GM19238 (cell line): ENCODE results near the gene ENTPD6.
A peak's percentile ranks its signal among the peaks of the same experiment; 100 is the strongest.
"Not testable (repeated sequence)": the region's sequence is repeated elsewhere in the genome, so short reads cannot be mapped to it uniquely, and the experiment has no call there.

Experiments
- DNase-seq: peaks from one replicate; pipeline ENCODE4 v3.0.0; 2011; ENCODE audit warnings: low spot score; ENCODE audit not compliant: insufficient read length

Gene ENTPD6

GRCh38 chr20:25240851-25241658, 45.5 kb downstream of the ENTPD6 start:
- DNase-seq = not testable (repeated sequence)

- not testable (repeated sequence) for DNase-seq
Measured at GRCh38 chr20:25241659-25241955, 46.1 kb downstream of the ENTPD6 start.

- DNase-seq = no peak
Measured at GRCh38 chr20:25242231-25242630, 46.7 kb downstream of the ENTPD6 start.

- no peak for DNase-seq
Measured at GRCh38 chr20:25243416-25243979, 48.0 kb downstream of the ENTPD6 start.

- no peak for DNase-seq
Measured at GRCh38 chr20:25244976-25245375, 49.5 kb downstream of the ENTPD6 start.

- DNase-seq = no peak
Measured at GRCh38 chr20:25245461-25245860, 49.9 kb downstream of the ENTPD6 start.

- no peak for DNase-seq
Measured at GRCh38 chr20:25246182-25246999, 50.9 kb downstream of the ENTPD6 start.

GRCh38 chr20:25247000-25247517, 51.5 kb downstream of the ENTPD6 start:
- no peak for DNase-seq

- DNase-seq = no peak
Measured at GRCh38 chr20:25247518-25247955, 52.0 kb downstream of the ENTPD6 start.

GRCh38 chr20:25247956-25248785, 52.7 kb downstream of the ENTPD6 start, which contains the start of gene PYGB:
TSS of gene PYGB (plus strand) at chr20:25248085. CDS start at chr20:25248179, 94 bp downstream.
- peak; percentile 88 for DNase-seq

GRCh38 chr20:25248786-25249172, 53.3 kb downstream of the ENTPD6 start:
- DNase-seq = no peak

GRCh38 chr20:25249198-25249931, 53.9 kb downstream of the ENTPD6 start:
- no peak for DNase-seq

GRCh38 chr20:25250508-25250907, 55.0 kb downstream of the ENTPD6 start:
- DNase-seq = no peak

GRCh38 chr20:25251019-25251418, 55.5 kb downstream of the ENTPD6 start:
- DNase-seq = no peak

GRCh38 chr20:25251558-25251957, 56.0 kb downstream of the ENTPD6 start:
- no peak for DNase-seq

GRCh38 chr20:25252230-25252651, 56.7 kb downstream of the ENTPD6 start:
- no peak for DNase-seq

- DNase-seq = no peak
Measured at GRCh38 chr20:25252686-25253421, 57.3 kb downstream of the ENTPD6 start.

GRCh38 chr20:25253606-25254275, 58.2 kb downstream of the ENTPD6 start:
- no peak for DNase-seq

- no peak for DNase-seq
Measured at GRCh38 chr20:25254571-25254970, 59.1 kb downstream of the ENTPD6 start.
